ENCODE measurements around the gene NCAPH2. TPM values are rescaled to one million over a fixed set of nuclear protein-coding genes. Genes with fewer than 3 reads are reported as not detected.
A peak's percentile ranks its signal among the peaks of the same experiment; 100 is the strongest.
"Not testable (repeated sequence)": the region's sequence is repeated elsewhere in the genome, so short reads cannot be mapped to it uniquely, and the experiment has no call there.

The NCAPH2 gene
- total RNA-seq, 1 donor from 2014 or later, result 40.9 TPM

- DNase-seq (ENCODE audit: low spot score), result no peak
- TF ChIP-seq, protein P1, sequence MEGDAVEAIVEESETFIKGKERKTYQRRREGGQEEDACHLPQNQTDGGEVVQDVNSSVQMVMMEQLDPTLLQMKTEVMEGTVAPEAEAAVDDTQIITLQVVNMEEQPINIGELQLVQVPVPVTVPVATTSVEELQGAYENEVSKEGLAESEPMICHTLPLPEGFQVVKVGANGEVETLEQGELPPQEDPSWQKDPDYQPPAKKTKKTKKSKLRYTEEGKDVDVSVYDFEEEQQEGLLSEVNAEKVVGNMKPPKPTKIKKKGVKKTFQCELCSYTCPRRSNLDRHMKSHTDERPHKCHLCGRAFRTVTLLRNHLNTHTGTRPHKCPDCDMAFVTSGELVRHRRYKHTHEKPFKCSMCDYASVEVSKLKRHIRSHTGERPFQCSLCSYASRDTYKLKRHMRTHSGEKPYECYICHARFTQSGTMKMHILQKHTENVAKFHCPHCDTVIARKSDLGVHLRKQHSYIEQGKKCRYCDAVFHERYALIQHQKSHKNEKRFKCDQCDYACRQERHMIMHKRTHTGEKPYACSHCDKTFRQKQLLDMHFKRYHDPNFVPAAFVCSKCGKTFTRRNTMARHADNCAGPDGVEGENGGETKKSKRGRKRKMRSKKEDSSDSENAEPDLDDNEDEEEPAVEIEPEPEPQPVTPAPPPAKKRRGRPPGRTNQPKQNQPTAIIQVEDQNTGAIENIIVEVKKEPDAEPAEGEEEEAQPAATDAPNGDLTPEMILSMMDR (IDR thresholded peaks at IDR 0.05; ENCODE audit: unreplicated experiment), result no peak
- Mint-ChIP-seq H3K36me3 (ENCODE audit: low read depth, unreplicated experiment) (no peaks in the 10 kb centered on the region), H3K27ac (ENCODE audit: unreplicated experiment) (peak overlapping the region; percentile 44), H3K9me3 (ENCODE audit: unreplicated experiment) (no peaks in the 10 kb centered on the region), H3K4me1 (ENCODE audit: unreplicated experiment) (peaks cover 11% of the 10 kb centered on the region), H3K4me3 (ENCODE audit: unreplicated experiment) (no peak overlapping the region), H3K27me3 (ENCODE audit: unreplicated experiment) (peaks cover 2% of the 10 kb centered on the region)
Measured at GRCh38 chr22:50537765-50538164, 29.7 kb downstream of the NCAPH2 start.

DNA sequence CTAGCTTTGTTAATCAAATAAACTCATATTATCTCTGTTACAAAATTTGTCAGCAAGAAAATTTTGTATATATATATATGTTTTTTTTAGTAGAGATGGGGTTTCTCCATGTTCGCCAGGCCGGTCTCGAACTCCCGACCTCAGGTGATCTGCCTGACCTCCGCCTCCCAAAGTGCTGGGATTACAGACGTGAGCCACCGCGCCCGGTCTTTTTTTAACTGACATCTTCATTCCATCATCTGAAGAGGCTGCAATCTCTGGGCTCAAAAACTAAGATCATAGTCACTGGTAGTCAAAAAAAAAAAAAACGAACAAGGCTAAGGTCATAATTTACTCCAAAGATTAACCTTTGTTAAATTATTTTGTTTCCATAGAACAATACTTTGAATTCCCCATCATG lies 32.4 kb downstream of the NCAPH2 start:
- Mint-ChIP-seq H3K27ac (ENCODE audit: unreplicated experiment) (no peak overlapping the region), H3K4me1 (ENCODE audit: unreplicated experiment) (peaks cover 6% of the 10 kb centered on the region), H3K27me3 (ENCODE audit: unreplicated experiment) (peaks cover 2% of the 10 kb centered on the region), H3K9me3 (ENCODE audit: unreplicated experiment) (no peaks in the 10 kb centered on the region), H3K4me3 (ENCODE audit: unreplicated experiment) (no peak overlapping the region), H3K36me3 (ENCODE audit: low read depth, unreplicated experiment) (no peaks in the 10 kb centered on the region)
- TF ChIP-seq, protein P1 (IDR thresholded peaks at IDR 0.05; ENCODE audit: unreplicated experiment), result no peak
- no peak for DNase-seq (ENCODE audit: low spot score)

DNA sequence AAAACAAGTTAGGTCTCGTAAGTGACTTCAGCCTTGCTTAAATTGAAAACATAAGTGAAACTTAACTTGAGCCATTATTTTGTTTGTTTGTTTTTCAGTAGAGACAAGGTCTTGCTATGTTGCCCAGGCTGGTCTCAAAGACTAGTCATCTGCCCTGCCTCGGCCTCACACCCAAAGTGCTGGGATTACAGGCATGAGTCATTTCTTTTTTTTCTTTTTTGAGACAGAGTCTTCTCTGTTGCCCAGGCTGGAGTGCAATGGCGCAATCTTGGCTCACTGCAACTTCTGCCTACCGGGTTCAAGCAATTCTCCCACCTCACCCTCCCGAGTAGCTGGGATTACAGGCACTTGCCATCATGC lies 33.6 kb downstream of the NCAPH2 start:
- H3K4me3 Mint-ChIP-seq (ENCODE audit: unreplicated experiment); H3K4me1 Mint-ChIP-seq (ENCODE audit: unreplicated experiment); H3K27ac Mint-ChIP-seq (ENCODE audit: unreplicated experiment); DNase-seq (ENCODE audit: low spot score); H3K9me3 Mint-ChIP-seq (ENCODE audit: unreplicated experiment); H3K36me3 Mint-ChIP-seq (ENCODE audit: low read depth, unreplicated experiment); H3K27me3 Mint-ChIP-seq (ENCODE audit: unreplicated experiment): not testable (repeated sequence)

- Mint-ChIP-seq H3K4me1 (ENCODE audit: unreplicated experiment) (peaks cover 6% of the 10 kb centered on the region), H3K27me3 (ENCODE audit: unreplicated experiment) (peaks cover 2% of the 10 kb centered on the region), H3K9me3 (ENCODE audit: unreplicated experiment) (no peaks in the 10 kb centered on the region), H3K4me3 (ENCODE audit: unreplicated experiment) (no peak overlapping the region), H3K36me3 (ENCODE audit: low read depth, unreplicated experiment) (no peaks in the 10 kb centered on the region), H3K27ac (ENCODE audit: unreplicated experiment) (no peak overlapping the region)
- no peak for DNase-seq (ENCODE audit: low spot score)
- TF ChIP-seq, protein P1 (IDR thresholded peaks at IDR 0.05; ENCODE audit: unreplicated experiment), result no peak
Measured at GRCh38 chr22:50542416-50542927, 34.4 kb downstream of the NCAPH2 start.

- H3K4me1 Mint-ChIP-seq (ENCODE audit: unreplicated experiment), result no peaks in the 10 kb centered on the region
- no peaks in the 10 kb centered on the region for H3K9me3 Mint-ChIP-seq (ENCODE audit: unreplicated experiment)
- TF ChIP-seq, protein P1 (IDR thresholded peaks at IDR 0.05; ENCODE audit: unreplicated experiment), result peak; percentile 41
- H3K36me3 Mint-ChIP-seq (ENCODE audit: low read depth, unreplicated experiment), result no peaks in the 10 kb centered on the region
- DNase-seq (ENCODE audit: low spot score), result peak; percentile 88
- no peaks in the 10 kb centered on the region for H3K27me3 Mint-ChIP-seq (ENCODE audit: unreplicated experiment)
- no peak overlapping the region for H3K4me3 Mint-ChIP-seq (ENCODE audit: unreplicated experiment)
- H3K27ac Mint-ChIP-seq (ENCODE audit: unreplicated experiment), result no peak overlapping the region
Measured at GRCh38 chr22:50544078-50544745, 36.2 kb downstream of the NCAPH2 start.

Data from endothelial cell (in vitro differentiated cells).